Panc1 (cell line): ENCODE results near the gene DAB1. TPM values are rescaled to one million over a fixed set of nuclear protein-coding genes. Genes with fewer than 3 reads are reported as not detected.

Source experiments
- ATAC-seq: fragments of 200-7000 bp; cut with Tn5 transposase; 2 replicates; pipeline ENCODE4 v1.9.1; 2020; ENCODE audit warnings: mild to moderate bottlenecking, moderate library complexity
- Bru-seq: library from RNA; stranded (reverse); fragments of 400-500 nt; gene quantifications from one replicate; lab custom pipeline; 2021; lab: Mats Ljungman, UMichigan
- BruChase-seq, 2 experiments: library from RNA; stranded (reverse); fragments of 400-500 nt; gene quantifications; one replicate each; lab custom pipeline; 2021; lab: Mats Ljungman, UMichigan
- BruUV-seq: library from RNA; stranded (reverse); fragments of 400-500 nt; replicated peaks from 2 replicates; lab custom pipeline; 2021; lab: Mats Ljungman, UMichigan
- CTCF ChIA-PET: fragments of 300-600 bp; sonication (Branson Sonifier 250); formaldehyde crosslinking; loops from one replicate; lab custom pipeline; 2022; ENCODE audit warnings: antibody characterized with exemption; lab: Charles Lee
- POLR2A ChIA-PET: fragments of 300-600 bp; sonication (Branson Sonifier 250); formaldehyde crosslinking; loops from one replicate; lab custom pipeline; 2022; ENCODE audit warnings: antibody characterized with exemption; lab: Charles Lee
- DNase-seq: peaks from one replicate; pipeline ENCODE4 v3.0.0-alpha.2; 2010; ENCODE audit warnings: low read depth, low spot score
- H3K27ac ChIP-seq: 2 replicates; pipeline ENCODE4 v1.5.1; 2011; ENCODE audit warnings: mild to moderate bottlenecking, low read length, inconsistent platforms
- H3K27me3 ChIP-seq: fragments of 200-500 bp; sonication (Bioruptor generic); 2 replicates; pipeline ENCODE4 v1.6.0; 2014; ENCODE audit warnings: low read length, inconsistent platforms; ENCODE audit not compliant: control insufficient read depth, insufficient read depth
- H3K36me3 ChIP-seq: fragments of 200-500 bp; sonication (Bioruptor generic); 2 replicates; pipeline ENCODE4 v1.5.1; 2014; ENCODE audit warnings: inconsistent platforms, mild to moderate bottlenecking, low read length, moderate library complexity; ENCODE audit not compliant: control insufficient read depth, insufficient read depth
- H3K4me1 ChIP-seq: 2 replicates; pipeline ENCODE4 v1.5.1; 2011; ENCODE audit warnings: inconsistent platforms, mild to moderate bottlenecking, low read length, moderate library complexity; ENCODE audit not compliant: control insufficient read depth, insufficient read depth
- H3K4me3 ChIP-seq, 2 experiments: 2 replicates each; pipeline ENCODE4 v1.5.1; 2011 to 2012; ENCODE audit warnings: low read depth in 2 of 2, low read length in 2 of 2, mild to moderate bottlenecking in 2 of 2, inconsistent platforms in 1 of 2, moderate library complexity in 1 of 2
- H3K9me3 ChIP-seq: fragments of 200-500 bp; sonication (Bioruptor generic); 2 replicates; pipeline ENCODE4 v1.5.1; 2014; ENCODE audit warnings: low read depth, mild to moderate bottlenecking, inconsistent platforms, low read length, moderate library complexity; ENCODE audit not compliant: control insufficient read depth, insufficient read depth
- CTCF ChIP-seq: fragments of 450-650 bp; IDR thresholded peaks from 2 replicates; pipeline ENCODE4 v1.5.1; 2017; ENCODE audit warnings: mild to moderate bottlenecking
- POLR2AphosphoS5 ChIP-seq: IDR thresholded peaks from 2 replicates; pipeline ENCODE4 v1.6.1; 2012; ENCODE audit warnings: mild to moderate bottlenecking, low read depth, low read length, moderate library complexity
- REST ChIP-seq, 2 experiments: IDR thresholded peaks; 2 replicates each; pipeline ENCODE4 v1.6.1; 2011 to 2012; ENCODE audit warnings: low read depth in 2 of 2, control low read depth in 1 of 2, low read length in 1 of 2, mild to moderate bottlenecking in 1 of 2, moderate library complexity in 1 of 2; ENCODE audit not compliant: insufficient read depth in 1 of 2
- SIN3A ChIP-seq: IDR thresholded peaks from 2 replicates; pipeline ENCODE4 v1.6.1; 2012; ENCODE audit warnings: low read depth, mild to moderate bottlenecking, low read length, moderate library complexity, borderline replicate concordance; ENCODE audit not compliant: insufficient read depth
- TCF7L2 ChIP-seq: IDR thresholded peaks from 2 replicates; pipeline ENCODE4 v1.6.1; 2011; ENCODE audit warnings: mild to moderate bottlenecking, low read depth, low read length, inconsistent platforms
- in situ Hi-C: cut with HindIII; loops from 2 replicates; pipeline ENCODE4 v1.10.0; 2016; ENCODE audit warnings: low sequenced_read_pairs, low pct_unique_long_range_greater_than_20kb
- intact Hi-C: fragments of 100-400 bp; cut with micrococcal nuclease; formaldehyde crosslinking; loops from one replicate; pipeline ENCODE4 v1.10.0; 2022; ENCODE audit not compliant: unreplicated experiment
- long read RNA-seq: library from polyadenylated mRNA; unstranded; transcript quantifications from one replicate; pipeline ENCODE4 v2.0.0, GENCODE V29; 2021; ENCODE audit not compliant: unreplicated experiment
- polyA plus RNA-seq: library from polyadenylated mRNA; unstranded; fragments of >200 nt; gene quantifications from one replicate; pipeline ENCODE4 v1.2.1, GENCODE V29; 2012; ENCODE audit warnings: missing spikeins; ENCODE audit not compliant: insufficient read length
- total RNA-seq: library from RNA; stranded (reverse); gene quantifications from one replicate; pipeline ENCODE4 v1.2.1, GENCODE V29; 2021; ENCODE audit not compliant: unreplicated experiment

The DAB1 gene
- total RNA-seq (0.05 TPM), Bru-seq, nascent RNA (percentile 8 among the genes with signal in this experiment), BruChase-seq, experiment 1, labeled RNA remaining after a 2-hour chase (percentile 5 among the genes with signal in this experiment), BruChase-seq, experiment 2, labeled RNA remaining after a 6-hour chase (percentile 5 among the genes with signal in this experiment)
- polyA plus RNA-seq: not detected
- long read RNA-seq: 0 reads

- Histone ChIP-seq H3K9me3 (no peaks in the 10 kb centered on the region), H3K27me3 (peaks cover 35% of the 10 kb centered on the region), H3K4me1 (peaks cover 6% of the 10 kb centered on the region), H3K4me3 (peak within 1 kb of the TSS; percentile 35 to 52), H3K36me3 (no peaks in the 10 kb centered on the region), H3K27ac (no peak within 1 kb of the TSS)
- CTCF ChIA-PET: no interaction called here
- TF ChIP-seq POLR2AphosphoS5 (no peak), CTCF (no peak), SIN3A (no peak), REST (IDR thresholded peaks at IDR 0.05; ENCODE audit: insufficient read depth in 1 of 2, low read depth in 2 of 2, low read length in 1 of 2) (no peak), TCF7L2 (no peak)
- peak; percentile 81 for ATAC-seq
- no peak for DNase-seq
- intact Hi-C loops: no loop called here
- in situ Hi-C loops: no loop called here
- no TSS peak for BruUV-seq
- POLR2A ChIA-PET: no interaction called here
These were observed at the start of gene DAB1 for GRCh38 chr1:57423656-57424211. TSS of gene DAB1 (minus strand) at chr1:57424060. CDS start at chr1:57291030, 133,030 bp downstream.

- intact Hi-C loops (no loop called here), in situ Hi-C loops (no loop called here)
- H3K36me3 ChIP-seq: no peaks in the 10 kb centered on the region
These were observed 49.6 kb upstream of the DAB1 start for GRCh38 chr1:57473448-57473847.

More at GRCh38 chr1:57473448-57473847, 49.6 kb upstream of the DAB1 start:
- CTCF ChIA-PET: no interaction called here
- ATAC-seq (no peak), DNase-seq (no peak)
- H3K27ac ChIP-seq: no peak overlapping the region
- H3K4me3 ChIP-seq: no peak overlapping the region
- POLR2A ChIA-PET: no interaction called here
- no peak for TF ChIP-seq REST (IDR thresholded peaks at IDR 0.05; ENCODE audit: insufficient read depth in 1 of 2, low read depth in 2 of 2, low read length in 1 of 2)
- TF ChIP-seq POLR2AphosphoS5: no peak
- TF ChIP-seq SIN3A: no peak
- TF ChIP-seq TCF7L2: no peak
- no peak for TF ChIP-seq CTCF
- no peaks in the 10 kb centered on the region for H3K4me1 ChIP-seq
- H3K27me3 ChIP-seq: no peaks in the 10 kb centered on the region
- H3K9me3 ChIP-seq: no peaks in the 10 kb centered on the region
- BruUV-seq: no TSS peak
